Esophagus mucosa (tissue), 1 donor: Measurements from ENCODE around the gene RASA3. TPM values are rescaled to one million over a fixed set of nuclear protein-coding genes. Genes with fewer than 3 reads are reported as not detected.

ENCODE experiments used
- ATAC-seq: fragments of 200-7000 bp; cut with Tn5 transposase; one replicate; pipeline ENCODE4 v1.9.1; 2020
- total RNA-seq: library from RNA; stranded (reverse); gene quantifications from one replicate; pipeline ENCODE4 v1.2.4, GENCODE V29; 2023
- donor health status: DM: yes; HTN: yes; CAD: no.

The RASA3 gene
- total RNA-seq, 1 donor from 2014 or later, result 1.6 TPM

DNA sequence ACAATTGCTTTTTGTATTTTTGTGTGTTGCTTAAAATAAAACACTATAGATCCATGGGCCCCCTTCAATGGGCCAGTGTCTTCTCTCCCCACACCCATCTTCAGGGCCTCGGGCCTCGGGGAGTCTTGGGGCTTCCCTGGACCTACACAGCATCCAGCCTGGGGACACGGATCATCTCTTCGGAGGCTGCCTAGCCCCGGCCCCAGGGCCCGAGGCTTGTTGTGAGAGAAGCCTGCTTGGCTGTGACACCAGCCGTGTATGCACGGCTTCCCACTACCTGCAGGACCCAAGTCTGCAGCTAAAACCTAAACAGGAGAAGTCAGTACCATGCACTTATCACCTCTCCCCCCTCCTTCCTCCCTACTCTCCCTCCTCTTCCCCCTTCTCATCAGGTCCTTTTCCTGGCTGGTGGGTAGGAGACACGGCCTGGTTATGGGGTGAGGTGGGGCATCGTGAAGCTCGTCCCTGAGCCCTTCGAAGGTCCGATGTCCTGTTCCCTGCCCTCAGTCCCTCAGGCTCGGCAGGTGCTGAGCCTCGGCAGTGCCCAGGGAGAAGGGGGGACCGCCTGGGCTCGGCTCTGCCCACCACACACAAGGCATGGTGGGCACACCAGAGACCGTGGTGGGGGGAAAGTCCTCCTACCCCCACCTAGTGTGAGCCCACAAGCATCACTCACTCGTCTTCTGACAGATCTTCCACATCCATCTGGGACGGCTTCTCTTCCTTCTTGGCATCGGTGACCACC, 168.0 kb downstream of the RASA3 start:
- no peak for ATAC-seq

- no peak for ATAC-seq
Measured at GRCh38 chr13:113963376-113963775, 169.0 kb downstream of the RASA3 start.

DNA sequence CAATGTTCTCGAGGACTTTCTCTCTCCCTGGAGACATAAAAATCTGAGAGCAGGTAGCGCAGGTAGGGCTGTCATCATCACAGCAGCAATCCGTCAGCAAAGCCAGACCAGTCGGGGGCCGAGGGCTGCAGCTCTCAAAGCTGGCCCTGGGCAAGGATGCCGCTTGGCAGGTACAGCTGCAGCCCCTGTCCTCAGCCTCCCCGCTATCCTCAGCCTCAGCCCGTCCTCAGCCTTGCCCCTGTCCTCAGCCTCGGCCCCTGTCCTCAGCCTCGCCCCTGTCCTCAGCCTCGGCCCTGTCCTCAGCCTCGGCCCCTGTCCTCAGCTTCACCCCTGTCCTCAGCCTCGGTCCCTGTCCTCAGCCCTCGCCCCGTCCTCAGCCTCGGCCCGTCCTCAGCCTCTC, 169.4 kb downstream of the RASA3 start:
- no peak for ATAC-seq

DNA sequence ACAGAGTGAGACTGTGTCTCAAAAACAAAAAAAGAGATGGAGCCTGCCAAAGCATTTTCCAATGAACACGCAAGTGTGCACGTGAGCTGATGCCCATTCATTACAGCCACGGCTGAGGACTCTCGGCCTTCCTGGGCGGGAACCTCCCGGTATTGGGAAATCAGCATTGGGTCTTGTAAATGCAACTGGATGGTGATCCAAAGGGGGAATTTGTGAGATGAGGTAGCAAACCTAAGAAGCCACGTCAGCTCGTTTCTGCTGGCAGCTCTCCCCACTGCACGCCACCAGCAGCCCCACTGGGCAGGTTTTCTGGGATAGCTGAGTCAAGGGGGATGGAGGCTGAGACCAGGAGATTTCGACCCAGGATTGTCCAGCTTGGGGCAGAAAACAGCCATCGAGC, 170.0 kb downstream of the RASA3 start:
- ATAC-seq, result no peak

- ATAC-seq, result no peak
Measured at GRCh38 chr13:113960276-113960948, 172.0 kb downstream of the RASA3 start.

DNA sequence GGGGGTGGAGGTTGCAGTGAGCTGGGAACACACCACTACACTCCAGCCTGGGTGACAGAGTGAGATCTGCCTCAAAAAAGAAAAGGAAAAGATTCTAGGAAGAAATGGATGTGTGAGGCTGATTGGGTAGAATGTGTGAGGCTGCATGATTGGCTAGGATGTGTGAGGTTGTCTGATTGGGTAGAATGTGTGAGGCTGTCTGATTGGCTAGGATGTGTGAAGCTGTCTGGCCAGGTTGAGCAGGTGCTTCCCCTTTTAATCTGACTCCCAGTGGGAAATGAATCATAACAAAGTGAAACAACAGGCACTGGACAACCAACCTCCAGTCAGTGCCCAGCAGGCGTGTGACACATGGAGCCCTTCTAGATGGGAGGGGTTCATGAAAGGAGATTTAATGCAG, 173.2 kb downstream of the RASA3 start:
- peak; percentile 41 for ATAC-seq

GRCh38 chr13:113958373-113958772, 174.1 kb downstream of the RASA3 start:
- no peak for ATAC-seq

- ATAC-seq, result no peak
Measured at GRCh38 chr13:113956571-113956970, 175.9 kb downstream of the RASA3 start.

DNA sequence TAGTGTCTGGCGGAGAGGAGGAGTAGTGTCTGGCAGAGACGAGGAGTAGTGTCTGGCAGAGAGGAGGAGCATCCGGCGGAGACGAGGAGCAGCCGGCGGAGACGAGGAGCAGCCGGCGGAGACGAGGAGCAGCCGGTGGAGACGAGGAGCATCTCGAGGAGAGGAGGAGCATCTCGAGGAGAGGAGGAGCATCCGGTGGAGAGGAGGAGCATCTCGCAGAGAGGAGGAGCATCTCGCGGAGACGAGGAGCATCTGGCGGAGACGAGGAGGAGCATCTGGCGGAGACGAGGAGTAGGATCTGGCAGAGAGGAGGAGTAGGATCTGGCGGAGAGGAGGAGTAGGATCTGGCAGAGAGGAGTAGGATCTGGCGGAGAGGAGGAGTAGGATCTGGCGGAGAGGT, 176.7 kb downstream of the RASA3 start:
- ATAC-seq, result no peak

DNA sequence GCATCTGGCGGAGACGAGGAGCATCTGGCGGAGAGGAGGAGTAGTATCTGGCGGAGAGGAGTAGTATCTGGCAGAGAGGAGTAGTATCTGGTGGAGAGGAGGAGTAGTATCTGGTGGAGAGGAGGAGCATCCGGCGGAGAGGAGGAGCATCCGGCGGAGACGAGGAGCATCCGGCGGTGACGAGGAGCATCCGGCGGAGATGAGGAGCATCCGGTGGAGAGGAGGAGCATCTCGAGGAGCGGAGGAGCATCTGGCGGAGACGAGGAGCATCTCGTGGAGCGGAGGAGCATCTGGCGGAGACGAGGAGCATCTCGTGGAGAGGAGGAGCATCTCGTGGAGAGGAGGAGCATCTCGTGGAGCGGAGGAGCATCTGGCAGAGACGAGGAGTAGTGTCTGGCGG, 177.2 kb downstream of the RASA3 start:
- ATAC-seq, result no peak

DNA sequence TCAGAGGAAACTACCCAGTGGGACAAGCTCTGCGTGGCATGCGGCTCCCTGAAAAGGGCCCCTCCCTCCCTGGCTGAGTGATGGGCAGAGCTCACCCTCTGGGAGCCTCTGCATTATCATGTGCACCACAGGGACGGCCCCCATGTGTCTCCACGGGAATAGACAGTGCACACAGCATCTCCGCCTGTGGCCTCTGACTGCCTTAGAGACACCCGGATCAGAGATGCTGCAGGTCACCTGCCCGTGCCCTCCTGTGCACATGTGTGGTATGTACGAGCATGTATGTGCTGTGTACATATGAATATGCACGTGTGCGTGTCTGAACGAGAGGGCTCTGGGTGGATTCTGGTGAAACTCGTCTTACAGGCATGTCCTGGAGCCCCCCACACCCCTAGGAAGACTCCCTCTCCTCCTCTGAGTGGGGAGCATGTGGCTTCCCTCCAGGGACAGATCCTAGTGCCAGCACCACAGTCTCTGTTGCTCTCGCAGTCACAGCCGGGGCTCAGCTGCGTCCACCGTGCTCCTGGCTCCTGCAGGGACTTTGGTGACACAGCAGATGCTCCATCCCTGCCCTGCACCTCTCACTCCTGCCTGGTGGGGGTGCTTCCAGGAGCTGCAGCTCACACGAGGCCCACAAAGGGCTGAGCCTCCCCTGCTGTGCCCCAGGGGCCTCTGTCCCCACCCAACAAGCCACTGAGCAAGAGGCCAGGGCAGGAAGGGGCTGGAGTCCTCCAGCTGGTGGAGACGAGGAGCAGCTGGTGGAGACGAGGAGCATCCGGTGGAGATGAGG, 178.2 kb downstream of the RASA3 start:
- ATAC-seq, result no peak

DNA sequence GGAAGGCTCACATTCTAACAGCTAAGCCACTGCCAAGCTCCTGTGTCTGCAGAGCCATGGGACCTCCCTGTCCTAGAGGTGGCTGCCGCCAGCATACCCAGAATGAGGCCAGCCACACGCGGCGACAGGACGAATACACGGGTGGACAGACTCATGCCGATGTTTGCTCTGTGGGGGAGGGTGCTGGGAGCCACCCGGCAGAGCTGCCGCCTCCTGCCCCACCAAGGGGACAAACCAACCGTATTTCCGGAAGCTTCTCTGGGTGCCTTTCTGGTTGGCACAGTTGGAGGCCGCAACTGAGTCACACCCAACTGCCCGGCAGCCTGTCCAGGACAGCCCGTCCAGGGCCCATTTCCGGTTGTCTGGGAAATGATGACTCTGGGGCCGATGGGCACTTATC, 178.9 kb downstream of the RASA3 start:
- ATAC-seq, result no peak

GRCh38 chr13:113952983-113953520, 179.4 kb downstream of the RASA3 start:
- no peak for ATAC-seq

- ATAC-seq, result no peak
Measured at GRCh38 chr13:113952151-113952982, 180.1 kb downstream of the RASA3 start.

- ATAC-seq, result peak; percentile 91
Measured at GRCh38 chr13:113951246-113951999, 181.0 kb downstream of the RASA3 start.

GRCh38 chr13:113950451-113951245, 181.8 kb downstream of the RASA3 start:
- peak; percentile 10 for ATAC-seq

DNA sequence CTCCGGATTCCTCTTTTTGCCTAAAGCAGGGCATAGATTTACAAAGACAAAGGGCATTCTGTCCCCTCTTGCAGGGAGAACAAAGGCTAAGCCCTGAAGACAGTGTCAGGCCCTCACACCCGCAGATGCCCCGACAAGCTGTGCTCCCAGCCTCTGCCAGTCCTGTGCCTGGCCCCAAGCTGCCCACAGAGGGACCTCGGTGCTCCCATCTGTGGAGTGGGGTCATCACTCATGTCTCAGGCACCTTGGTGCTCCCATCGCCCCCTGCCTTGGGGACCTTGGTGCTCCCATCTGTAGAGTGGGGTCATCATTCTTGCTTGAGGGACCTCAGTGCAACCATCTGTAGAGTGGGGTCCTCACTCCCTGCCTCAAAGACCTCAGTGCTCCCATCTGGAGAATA, 182.9 kb downstream of the RASA3 start:
- ATAC-seq, result no peak

DNA sequence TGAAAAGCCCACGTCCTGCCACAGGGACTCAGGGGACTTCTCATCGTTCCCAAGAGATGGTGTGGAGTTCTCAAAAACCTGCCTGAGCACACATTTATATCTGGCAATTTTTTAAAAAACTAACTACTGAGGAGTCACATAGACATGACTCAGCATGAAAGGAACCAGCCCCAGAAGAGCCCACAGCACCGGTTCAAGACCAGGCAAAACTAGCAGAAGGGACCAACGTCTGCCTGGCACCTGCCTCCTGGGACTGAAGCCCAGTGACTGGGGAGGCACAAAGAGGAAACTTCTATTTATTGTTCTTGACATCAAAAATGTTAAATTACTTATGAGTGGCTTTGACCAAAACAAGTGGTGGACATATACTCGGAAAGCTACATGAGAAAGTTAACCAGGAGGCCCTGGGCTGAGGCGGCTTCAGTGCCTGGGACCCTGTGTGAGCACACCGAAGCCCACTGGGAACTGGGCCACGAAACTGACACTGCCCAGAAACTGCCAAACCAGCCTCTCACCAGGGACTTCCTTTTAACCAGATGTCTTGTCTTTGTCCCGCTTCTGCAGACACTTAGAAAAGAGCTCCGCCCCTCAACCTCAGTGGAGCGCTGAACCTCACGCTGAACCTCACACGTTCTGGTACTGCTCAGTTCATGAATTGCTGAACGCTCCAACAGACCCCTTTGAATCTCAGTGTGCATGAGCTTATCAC, 184.2 kb downstream of the RASA3 start:
- ATAC-seq, result no peak

DNA sequence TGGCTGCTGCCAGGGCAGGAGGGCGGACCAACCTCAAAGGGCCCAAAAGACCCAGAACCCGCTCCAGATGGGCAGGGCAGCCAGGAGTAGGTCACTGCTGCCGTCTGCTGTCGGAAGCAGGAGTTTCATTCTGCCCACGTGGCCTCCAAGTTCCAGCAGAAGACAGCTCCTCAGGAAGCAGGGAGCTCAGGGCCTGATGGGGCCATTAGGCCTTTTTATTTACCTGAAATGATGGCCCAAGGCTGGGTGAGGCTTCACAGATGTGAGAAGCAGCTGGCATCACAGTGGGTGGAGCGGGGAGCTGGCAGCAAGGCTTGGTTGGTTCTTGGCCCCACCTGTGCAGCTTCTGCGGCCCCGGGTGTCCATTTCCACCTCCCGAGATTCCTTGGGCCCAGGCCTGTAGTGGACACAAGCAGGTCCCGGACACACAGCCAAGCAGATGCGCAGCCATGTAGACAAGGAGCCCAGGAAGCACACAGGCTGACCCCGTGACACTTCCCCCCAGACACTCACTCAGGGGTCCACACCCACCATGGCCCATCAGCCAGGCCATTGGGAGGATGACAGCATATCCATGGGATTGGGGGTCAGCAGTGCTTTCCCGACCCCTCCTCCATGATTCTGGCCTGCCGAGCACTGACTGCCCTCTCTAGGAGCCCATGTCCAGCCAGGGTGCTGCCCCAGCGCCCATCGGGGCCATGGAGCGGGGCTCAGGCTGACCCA, 185.0 kb downstream of the RASA3 start:
- ATAC-seq, result peak; percentile 39
